Activated CD8-positive, alpha-beta memory T cell treated with anti-CD3 and anti-CD28 coated beads, Interleukin-2, amount 50 U/mL, for 1 hour (primary cell): ENCODE data around the gene SMAD3.
A peak's percentile ranks its signal among the peaks of the same experiment; 100 is the strongest.
"Not testable (repeated sequence)": the region's sequence is repeated elsewhere in the genome, so short reads cannot be mapped to it uniquely, and the experiment has no call there.

Experiments used
- DNase-seq: peaks from one replicate; pipeline ENCODE4 v3.0.0-alpha.2; 2020; ENCODE audit errors: extremely low read depth

SMAD3 gene

DNA sequence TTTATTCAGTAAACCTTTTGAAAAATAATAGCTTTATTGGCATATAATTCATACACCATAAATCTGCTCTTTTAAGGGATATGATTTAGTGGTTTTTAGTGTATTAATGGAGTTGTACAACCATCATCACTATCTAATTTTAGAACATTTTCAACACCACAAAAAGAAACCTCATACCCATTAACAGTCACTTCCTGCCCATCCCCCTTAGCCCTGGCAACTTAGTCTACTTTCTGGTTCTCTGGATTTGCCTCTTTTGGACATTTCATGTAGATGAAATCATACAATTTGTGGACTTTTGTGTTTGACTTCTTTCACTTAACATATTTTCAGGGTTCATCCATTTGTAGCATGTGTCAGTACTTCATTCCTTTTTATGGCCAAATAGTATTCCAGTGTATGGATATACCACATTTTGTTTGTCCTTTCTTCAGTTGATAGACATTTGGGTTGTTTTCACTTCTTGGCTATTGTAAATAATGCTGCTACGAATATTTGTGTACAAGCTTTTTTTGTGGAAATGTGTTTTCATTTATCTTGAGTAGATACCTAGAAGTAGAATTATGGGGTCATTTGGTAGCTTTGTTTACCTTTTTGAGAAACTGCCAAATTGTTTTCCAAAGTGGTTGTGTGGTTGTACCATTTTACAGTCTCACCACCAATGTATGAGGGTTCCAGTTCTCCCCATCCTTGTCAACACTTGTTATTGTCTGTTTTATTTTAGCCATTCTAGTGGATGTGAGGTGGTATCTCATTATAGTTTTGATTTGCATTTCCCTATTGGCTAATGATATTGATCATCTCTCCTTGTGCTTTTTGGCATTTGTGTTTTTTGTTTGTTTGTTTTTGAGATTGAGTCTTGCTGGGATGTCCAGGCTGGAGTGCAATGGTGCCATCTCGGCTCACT, 45.8 kb downstream of the SMAD3 start:
- DNase-seq = no peak

DNA sequence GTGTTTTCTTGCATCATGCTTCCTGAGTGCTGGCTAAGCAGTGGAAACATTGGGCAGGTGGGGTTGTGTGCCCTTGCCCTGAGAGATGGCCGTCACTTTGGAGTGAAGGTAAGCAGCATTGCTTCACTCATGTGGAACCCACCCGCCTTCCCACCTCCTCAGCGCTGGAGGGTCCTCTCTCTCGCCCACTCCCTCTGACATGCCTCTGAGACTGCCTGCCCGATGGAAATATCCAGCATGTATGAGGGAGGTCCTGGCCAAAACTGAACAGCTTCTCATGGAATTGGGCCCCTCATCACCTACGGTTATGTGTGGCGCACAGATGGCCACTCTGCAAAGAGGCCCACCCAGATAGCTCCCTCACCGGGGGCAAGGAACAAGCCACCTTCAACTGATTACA, 48.6 kb downstream of the SMAD3 start:
- DNase-seq = no peak

GRCh38 chr15:67114846-67115585, 49.6 kb downstream of the SMAD3 start:
- no peak for DNase-seq

GRCh38 chr15:67115586-67115969, 50.2 kb downstream of the SMAD3 start:
- no peak for DNase-seq

DNA sequence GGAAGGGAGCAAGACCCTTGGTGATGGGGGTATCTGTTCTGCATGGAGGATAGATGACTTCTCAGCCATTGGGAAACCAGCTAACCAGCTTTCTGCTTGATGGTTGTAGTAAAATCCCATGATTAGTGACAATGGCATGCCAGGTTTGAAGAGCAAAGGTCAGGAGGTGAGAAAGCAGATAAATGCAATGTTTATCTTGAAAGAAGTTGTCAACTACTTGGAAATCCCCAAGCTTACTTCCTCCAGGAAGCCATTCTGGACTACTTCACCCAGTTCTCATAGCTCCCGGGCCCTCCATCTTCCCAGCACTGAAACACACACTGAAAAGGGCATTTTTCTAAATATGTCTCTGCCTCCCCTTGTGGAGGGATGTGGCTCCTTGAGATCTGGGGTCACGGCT, 51.3 kb downstream of the SMAD3 start:
- DNase-seq = no peak

DNA sequence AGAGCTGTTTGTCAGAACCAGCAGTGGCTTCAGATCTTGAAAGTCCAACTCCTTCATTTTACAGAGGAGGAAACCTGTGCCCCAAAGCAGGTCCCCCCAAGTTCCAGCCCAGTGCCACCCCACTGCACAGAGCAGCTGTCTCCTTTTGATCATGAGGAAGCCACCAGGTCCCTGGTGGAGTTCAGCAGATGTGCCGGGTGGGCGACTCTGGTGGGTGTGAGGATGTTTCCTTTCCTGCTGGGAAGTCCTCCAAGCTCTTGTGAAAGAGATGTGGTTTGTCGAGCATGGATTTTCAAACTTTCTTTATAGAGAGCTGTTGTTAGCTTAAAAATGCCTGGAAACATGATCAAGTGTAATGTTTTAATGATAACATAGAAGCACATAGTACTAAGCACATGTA, 52.0 kb downstream of the SMAD3 start:
- no peak for DNase-seq

GRCh38 chr15:67118808-67119207, 53.4 kb downstream of the SMAD3 start:
- DNase-seq = no peak

DNA sequence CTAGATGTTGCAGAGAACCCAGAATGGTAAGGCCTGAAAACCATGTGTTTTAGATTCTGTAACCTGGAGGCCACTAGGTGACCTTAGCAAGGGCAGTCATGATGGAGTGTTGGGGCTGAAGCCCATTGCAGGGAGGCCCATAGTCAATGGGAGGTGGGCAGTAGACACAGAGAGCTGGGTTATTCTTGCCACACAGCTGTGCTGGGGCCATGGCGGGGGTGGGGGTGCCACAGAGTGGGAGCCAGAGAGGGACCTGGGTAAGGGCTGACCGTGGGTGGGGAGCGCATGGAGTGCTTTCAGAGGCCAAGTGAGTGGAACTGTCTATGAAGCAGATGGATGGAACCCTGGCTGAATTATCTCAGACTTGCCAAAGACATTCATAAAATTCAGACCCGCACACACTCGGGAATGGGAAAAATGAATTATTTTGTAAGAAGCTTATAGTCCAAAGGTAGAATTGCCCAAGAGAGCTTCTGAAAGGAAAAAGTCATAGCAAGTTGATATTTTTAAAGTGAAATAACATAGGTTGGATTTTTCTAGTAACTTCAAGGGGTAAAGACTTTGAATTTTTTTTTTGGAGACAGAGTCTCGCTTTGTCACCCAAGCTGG, 53.9 kb downstream of the SMAD3 start:
- DNase-seq = no peak

DNA sequence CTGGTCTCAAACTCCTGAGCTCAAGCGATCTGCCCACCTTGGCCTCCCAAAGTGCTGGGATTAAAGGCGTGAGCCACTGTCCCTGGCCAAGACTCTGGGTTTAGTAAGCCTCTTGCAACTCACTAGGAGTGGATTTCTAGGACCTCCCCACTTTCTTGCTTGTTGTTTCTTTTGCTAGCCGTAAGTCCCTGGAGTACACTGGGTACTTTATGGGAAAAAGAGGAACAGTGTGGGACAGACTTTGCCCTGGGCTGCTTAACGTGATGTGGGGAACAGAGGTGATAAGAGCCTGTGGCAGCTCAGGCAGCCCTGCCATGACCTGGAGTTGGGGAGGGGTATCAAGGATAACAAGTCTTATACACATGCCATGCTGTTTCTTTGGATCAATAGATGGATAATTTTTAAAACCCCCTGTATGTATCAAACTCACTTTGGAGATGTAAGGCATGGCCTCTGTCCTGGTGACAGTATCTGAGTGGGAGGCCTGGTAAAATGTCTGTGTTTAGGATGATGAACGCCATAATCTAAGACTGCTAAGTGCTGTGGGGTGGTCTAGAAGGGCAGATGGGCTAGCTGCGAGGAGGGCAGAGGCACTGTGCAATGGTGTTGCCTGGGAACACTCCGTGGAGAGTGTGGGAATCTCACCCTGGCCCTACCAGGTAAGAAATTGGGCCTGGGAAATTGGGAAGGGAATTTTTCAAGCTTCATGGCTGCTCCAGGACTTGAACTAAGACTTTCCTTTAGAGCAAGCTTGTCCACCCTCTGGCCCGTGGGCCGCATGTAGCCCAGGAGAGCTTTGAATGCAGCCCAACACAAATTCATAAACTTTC, 54.8 kb downstream of the SMAD3 start:
- no peak for DNase-seq

DNA sequence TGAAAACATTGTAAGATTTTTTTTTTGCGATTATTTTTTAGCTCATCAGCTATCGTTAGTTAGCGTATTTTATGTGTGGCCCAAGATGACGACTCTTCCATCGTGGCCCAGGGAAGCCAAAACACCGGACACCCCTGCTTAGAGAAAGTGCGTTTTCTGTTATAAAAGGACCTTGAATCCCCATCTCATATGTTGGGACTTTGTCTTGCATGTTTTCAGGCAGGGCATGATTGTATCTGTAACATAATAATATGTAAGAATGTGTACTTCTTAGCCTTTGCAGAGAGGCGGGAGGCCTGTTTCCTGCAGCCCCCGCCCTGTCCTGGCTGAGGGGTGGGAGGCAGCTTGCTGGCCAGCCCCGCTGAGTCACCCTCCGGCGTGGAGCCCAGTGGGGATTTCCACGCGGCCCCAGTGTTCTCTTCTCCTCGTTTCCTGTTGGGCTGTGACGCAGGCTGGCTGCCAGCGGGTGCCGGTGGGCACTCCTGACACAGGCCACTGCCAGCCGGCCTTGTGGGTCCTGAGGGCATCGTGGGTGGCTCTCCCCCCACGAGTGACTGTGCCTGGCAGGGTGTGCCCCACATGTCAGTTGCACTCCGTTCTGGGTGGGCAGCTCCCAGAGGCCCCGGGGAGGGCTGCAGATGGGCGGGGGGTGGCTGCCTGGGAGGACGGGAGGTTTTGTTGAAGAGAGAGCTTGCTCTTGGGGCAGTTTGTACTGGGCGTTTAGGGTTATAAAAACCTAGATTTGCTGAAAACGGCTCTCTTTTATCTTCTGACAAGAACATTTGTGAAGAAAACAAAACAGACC, 55.6 kb downstream of the SMAD3 start:
- peak; percentile 66 for DNase-seq

GRCh38 chr15:67121644-67122605, 56.5 kb downstream of the SMAD3 start:
- DNase-seq = no peak

GRCh38 chr15:67122816-67123215, 57.4 kb downstream of the SMAD3 start:
- not testable (repeated sequence) for DNase-seq

DNA sequence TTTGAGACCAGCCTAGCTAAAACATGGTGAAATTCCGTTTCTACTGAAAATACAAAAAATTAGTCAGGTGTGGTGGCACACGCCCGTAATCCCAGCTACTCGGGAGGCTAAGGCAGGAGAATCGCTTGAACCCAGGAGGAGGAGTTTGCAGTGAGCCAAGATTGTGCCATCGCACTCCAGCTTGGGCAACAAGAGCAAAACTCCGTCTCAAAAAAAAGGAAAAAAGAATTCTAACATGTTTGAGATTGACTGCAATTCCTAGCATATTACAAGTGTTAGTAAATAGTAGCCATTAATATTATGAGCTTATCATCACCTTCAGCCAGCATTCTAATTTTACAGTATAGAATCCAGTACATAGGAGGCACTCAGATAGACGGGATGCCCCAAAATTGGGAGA, 57.9 kb downstream of the SMAD3 start:
- DNase-seq = not testable (repeated sequence)

DNA sequence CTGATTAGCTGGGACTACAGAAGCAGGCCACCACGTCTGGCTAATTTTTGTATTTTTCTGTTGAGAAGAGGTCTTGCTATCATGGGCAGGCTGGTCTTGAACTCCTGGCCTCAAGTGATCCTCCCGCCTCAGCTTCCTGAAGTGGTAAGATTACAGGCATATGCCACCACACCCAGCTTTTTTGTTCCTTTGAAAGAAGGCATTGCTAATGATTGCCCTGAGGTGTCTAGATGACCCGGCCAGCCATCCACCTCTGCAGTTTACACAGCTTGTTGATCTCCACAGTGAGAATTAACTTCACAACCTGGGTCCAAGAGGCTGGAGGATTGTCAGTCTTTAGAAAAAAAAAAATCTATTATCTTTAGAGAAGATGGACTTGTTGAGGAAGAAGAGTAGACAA, 58.7 kb downstream of the SMAD3 start:
- no peak for DNase-seq

DNA sequence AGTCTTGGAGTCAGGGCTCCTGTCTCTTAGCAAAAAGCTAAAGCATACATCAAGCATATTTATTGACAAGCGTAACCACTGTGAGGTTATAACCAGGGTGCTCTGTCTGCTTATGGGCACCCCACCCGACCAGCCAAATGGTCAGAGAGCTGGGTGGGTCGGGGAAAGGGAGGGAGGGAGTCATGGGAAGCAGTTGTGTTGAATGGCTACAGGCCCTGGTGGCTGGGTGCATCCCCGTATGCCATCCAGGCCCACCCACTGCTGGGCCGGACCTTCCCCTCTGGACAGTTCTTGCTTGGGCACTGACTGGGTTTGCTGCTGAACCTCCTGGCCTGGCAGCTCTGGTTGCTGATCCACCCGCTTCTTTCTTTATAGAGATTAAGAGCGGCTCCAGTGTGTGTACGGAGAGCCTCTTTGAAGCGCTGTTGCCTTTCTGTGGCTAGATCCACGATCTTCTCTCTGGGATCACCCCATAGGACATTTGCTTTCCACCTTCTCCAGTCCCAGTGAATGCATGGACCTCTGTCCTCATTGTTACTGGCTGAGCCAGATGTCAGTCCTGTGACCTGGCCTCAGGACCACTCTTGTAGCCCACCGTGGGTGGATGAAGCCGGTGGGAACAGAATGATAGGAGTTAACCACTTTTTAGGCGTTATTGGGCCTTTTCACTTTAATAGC, 59.6 kb downstream of the SMAD3 start:
- DNase-seq = no peak

GRCh38 chr15:67125589-67126502, 60.4 kb downstream of the SMAD3 start:
- no peak for DNase-seq

- no peak for DNase-seq
Observed at GRCh38 chr15:67126551-67127330, 61.3 kb downstream of the SMAD3 start.
